ENCODE measurements around the gene ORC4. TPM values are rescaled to one million over a fixed set of nuclear protein-coding genes. Genes with fewer than 3 reads are reported as not detected.

ORC4 gene
- total RNA-seq, 1 donor from 2014 or later: 57.9 TPM

- no peak overlapping the region for H3K4me3 ChIP-seq (ENCODE audit: low read depth, low read length)
- H3K36me3 ChIP-seq (ENCODE audit: control insufficient read depth, insufficient read depth, low read length): no peaks in the 10 kb centered on the region
- no peaks in the 10 kb centered on the region for H3K27me3 ChIP-seq (ENCODE audit: control insufficient read depth, insufficient read depth, low read length)
- no peak for DNase-seq (ENCODE audit: low read depth)
- TF ChIP-seq CTCF (IDR thresholded peaks at IDR 0.05; ENCODE audit: insufficient read depth, low read length, severe bottlenecking): no peak
- no peak for FAIRE-seq
Observed at GRCh38 chr2:147980940-147981528, 39.5 kb downstream of the ORC4 start.

- no peak overlapping the region for H3K4me3 ChIP-seq (ENCODE audit: low read depth, low read length)
- DNase-seq (ENCODE audit: low read depth) (no peak), FAIRE-seq (no peak)
- H3K36me3 ChIP-seq (ENCODE audit: control insufficient read depth, insufficient read depth, low read length): no peaks in the 10 kb centered on the region
- no peak for TF ChIP-seq CTCF (IDR thresholded peaks at IDR 0.05; ENCODE audit: insufficient read depth, low read length, severe bottlenecking)
- H3K27me3 ChIP-seq (ENCODE audit: control insufficient read depth, insufficient read depth, low read length): no peaks in the 10 kb centered on the region
Observed at GRCh38 chr2:147977679-147978078, 42.9 kb downstream of the ORC4 start.

GRCh38 chr2:147976102-147976501 lies 44.4 kb downstream of the ORC4 start:
- Histone ChIP-seq H3K36me3 (ENCODE audit: control insufficient read depth, insufficient read depth, low read length) (no peaks in the 10 kb centered on the region), H3K4me3 (ENCODE audit: low read depth, low read length) (no peak overlapping the region), H3K27me3 (ENCODE audit: control insufficient read depth, insufficient read depth, low read length) (no peaks in the 10 kb centered on the region)
- no peak for DNase-seq (ENCODE audit: low read depth)
- no peak for TF ChIP-seq CTCF (IDR thresholded peaks at IDR 0.05; ENCODE audit: insufficient read depth, low read length, severe bottlenecking)
- FAIRE-seq: no peak

DNA sequence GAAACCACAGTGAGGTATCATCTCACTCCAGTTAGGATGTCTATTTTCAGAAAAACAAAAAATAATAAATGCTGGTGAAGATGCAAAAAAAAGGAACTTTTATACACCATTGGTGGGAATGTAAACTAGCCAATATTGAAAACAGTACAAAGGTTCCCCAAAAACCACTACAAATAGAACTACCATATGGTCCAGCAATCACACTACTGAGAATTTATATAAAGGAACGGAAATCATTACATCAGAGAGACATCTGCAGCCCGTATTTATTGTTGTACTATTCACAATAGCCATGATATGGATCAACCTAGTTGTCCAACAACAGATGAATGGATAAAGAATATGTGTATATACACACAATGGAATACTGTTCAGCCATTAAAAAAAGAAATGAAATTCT lies 52.0 kb downstream of the ORC4 start:
- DNase-seq (ENCODE audit: low read depth) (no peak), FAIRE-seq (no peak)
- no peak overlapping the region for H3K4me3 ChIP-seq (ENCODE audit: low read depth, low read length)
- no peaks in the 10 kb centered on the region for H3K27me3 ChIP-seq (ENCODE audit: control insufficient read depth, insufficient read depth, low read length)
- H3K36me3 ChIP-seq (ENCODE audit: control insufficient read depth, insufficient read depth, low read length): no peaks in the 10 kb centered on the region
- TF ChIP-seq CTCF (IDR thresholded peaks at IDR 0.05; ENCODE audit: insufficient read depth, low read length, severe bottlenecking): no peak

GRCh38 chr2:147952118-147952517 lies 68.4 kb downstream of the ORC4 start:
- H3K36me3 ChIP-seq (ENCODE audit: control insufficient read depth, insufficient read depth, low read length): no peaks in the 10 kb centered on the region
- TF ChIP-seq CTCF (IDR thresholded peaks at IDR 0.05; ENCODE audit: insufficient read depth, low read length, severe bottlenecking): no peak
- no peak overlapping the region for H3K4me3 ChIP-seq (ENCODE audit: low read depth, low read length)
- DNase-seq (ENCODE audit: low read depth) (no peak), FAIRE-seq (no peak)
- no peaks in the 10 kb centered on the region for H3K27me3 ChIP-seq (ENCODE audit: control insufficient read depth, insufficient read depth, low read length)

DNA sequence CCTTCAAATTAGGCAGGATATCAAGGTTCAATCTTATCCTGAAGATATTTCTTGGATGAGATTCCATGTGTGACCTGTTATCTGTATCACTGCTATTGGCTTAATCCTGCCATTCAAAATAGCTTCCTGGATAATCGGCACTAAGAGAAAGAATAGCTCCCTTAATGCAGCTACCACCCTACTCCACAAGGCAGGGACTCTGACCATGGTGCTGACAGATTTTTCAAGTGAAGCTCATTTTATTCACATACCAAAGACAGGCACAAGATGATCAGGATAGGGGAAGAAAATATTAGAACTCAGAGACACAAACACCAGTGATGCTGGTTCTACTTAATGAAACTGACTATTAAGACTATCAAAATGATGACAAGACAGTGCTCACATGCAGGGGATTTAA lies 74.9 kb downstream of the ORC4 start:
- Histone ChIP-seq H3K4me3 (ENCODE audit: low read depth, low read length) (no peak overlapping the region), H3K27me3 (ENCODE audit: control insufficient read depth, insufficient read depth, low read length) (no peaks in the 10 kb centered on the region), H3K36me3 (ENCODE audit: control insufficient read depth, insufficient read depth, low read length) (no peaks in the 10 kb centered on the region)
- no peak for TF ChIP-seq CTCF (IDR thresholded peaks at IDR 0.05; ENCODE audit: insufficient read depth, low read length, severe bottlenecking)
- DNase-seq (ENCODE audit: low read depth): peak; percentile 5
- FAIRE-seq: no peak

Measured in bronchial epithelial cell (primary cell).